ENCODE data around the gene DIO2. TPM values are rescaled to one million over a fixed set of nuclear protein-coding genes. Genes with fewer than 3 reads are reported as not detected.

The DIO2 gene
- total and polyA plus RNA-seq, 2 of the 4 experiments (the other 2 are of a cell fraction) = 12.8 to 24.2 TPM

- no TSS peak for BruUV-seq (replicated peaks)
- intact Hi-C loops (cut with micrococcal nuclease) = no loop called here
- ChIA-PET POLR2A (ENCODE audit: unreplicated experiment) (no interaction called here), CTCF (no interaction called here)
- Histone ChIP-seq H4K91ac (ENCODE audit: insufficient read depth, low read depth, low read length) (no peak overlapping the region), H2AFZ (replicated peaks; ENCODE audit: low read length, poor library complexity) (no peak overlapping the region), H3K56ac (ENCODE audit: extremely low read depth, insufficient read depth, low read length) (no peak overlapping the region), H3K27ac (ENCODE audit: insufficient read depth, low read length) (no peak overlapping the region), H2BK15ac (ENCODE audit: low read depth, low read length) (no peak overlapping the region), H2AK9ac (replicated peaks; ENCODE audit: low read depth, low read length, poor library complexity) (no peak overlapping the region), H2AK5ac (ENCODE audit: low read depth, low read length) (no peak overlapping the region), H3K27me3 (ENCODE audit: control insufficient read depth, insufficient read depth, low read length) (no peaks in the 10 kb centered on the region), H3K23ac (ENCODE audit: low read depth, low read length) (no peak overlapping the region), H3K4ac (ENCODE audit: low read depth, low read length) (no peak overlapping the region), H3K4me2 (ENCODE audit: low read depth, low read length) (no peak overlapping the region), H3K9me1 (ENCODE audit: insufficient read depth, low read length) (no peaks in the 10 kb centered on the region), H4K8ac (ENCODE audit: low read depth in 2 of 2, low read length in 2 of 2) (no peak overlapping the region), H3K9me3 (ENCODE audit: control insufficient read depth, insufficient read depth, low read length) (peaks cover 13% of the 10 kb centered on the region), H2BK120ac (ENCODE audit: low read depth, low read length) (no peak overlapping the region), H3K18ac (ENCODE audit: low read depth, low read length) (no peak overlapping the region), H4K5ac (ENCODE audit: low read depth, low read length) (no peak overlapping the region), H3K4me1 (ENCODE audit: control insufficient read depth, insufficient read depth, low read length) (no peaks in the 10 kb centered on the region), H3K9ac (ENCODE audit: low read depth, low read length) (no peak overlapping the region), H3K4me3 (ENCODE audit: insufficient read depth, low read depth, low read length) (no peak overlapping the region), H3K79me1 (ENCODE audit: low read depth in 1 of 2, low read length in 2 of 2) (no peaks in the 10 kb centered on the region), H2BK20ac (ENCODE audit: low read depth, low read length) (no peak overlapping the region), H4K20me1 (ENCODE audit: insufficient read depth, low read length) (no peaks in the 10 kb centered on the region), H3K14ac (replicated peaks; ENCODE audit: low read depth, low read length) (no peak overlapping the region), H2BK5ac (ENCODE audit: low read depth, low read length, poor library complexity, severe bottlenecking) (no peak overlapping the region), H3K36me3 (ENCODE audit: control insufficient read depth, insufficient read depth, low read length) (no peaks in the 10 kb centered on the region)
- dilution Hi-C loops (cut with HindIII; ENCODE audit: low sequenced_read_pairs, unreplicated experiment) = no loop called here
- ATAC-seq (ENCODE audit: low read depth) (no peak), DNase-seq (no peak)
- no CpG with 5 or more reads among the region's 2 CpGs for WGBS, 2 experiments (ENCODE audit: extremely low coverage in 2 of 2, insufficient read length in 1 of 2)
- in situ Hi-C loops (cut with MboI; ENCODE audit: low sequenced_read_pairs) = no loop called here
- TF ChIP-seq FOS (IDR thresholded peaks at IDR 0.05; ENCODE audit: low read depth, low read length) (no peak), USF2 (IDR thresholded peaks at IDR 0.05; ENCODE audit: low read depth, low read length) (no peak), RAD21 (IDR thresholded peaks at IDR 0.05; ENCODE audit: low read length) (no peak), MAZ (IDR thresholded peaks at IDR 0.05; ENCODE audit: borderline replicate concordance, low read depth, low read length) (no peak), CHD1 (IDR thresholded peaks at IDR 0.05; ENCODE audit: low read depth, low read length) (no peak), BHLHE40 (IDR thresholded peaks at IDR 0.05; ENCODE audit: low read depth, low read length) (no peak), CTCF (conservative IDR thresholded peaks at IDR 0.05; ENCODE audit: low read depth, low read length) (no peak), NFE2L2 (IDR thresholded peaks at IDR 0.05; ENCODE audit: low read depth, low read length) (no peak), POLR2A (IDR thresholded peaks at IDR 0.05; ENCODE audit: low read depth, low read length) (no peak)
Observed at GRCh38 chr14:80233470-80234089, 22.3 kb upstream of the DIO2 start.
